ENCODE data around the gene PITPNM1. TPM values are rescaled to one million over a fixed set of nuclear protein-coding genes. Genes with fewer than 3 reads are reported as not detected.

Gene PITPNM1
- polyA plus RNA-seq, 1 donor (not counting 4 experiments of a cell fraction or from before 2014, with no cell fraction given), result 15.9 TPM

- dilution Hi-C loops (cut with MboI; ENCODE audit: extremely low pct_ligation_motif_present, low sequenced_read_pairs), result no loop called here
- TF ChIP-seq, protein P1, sequence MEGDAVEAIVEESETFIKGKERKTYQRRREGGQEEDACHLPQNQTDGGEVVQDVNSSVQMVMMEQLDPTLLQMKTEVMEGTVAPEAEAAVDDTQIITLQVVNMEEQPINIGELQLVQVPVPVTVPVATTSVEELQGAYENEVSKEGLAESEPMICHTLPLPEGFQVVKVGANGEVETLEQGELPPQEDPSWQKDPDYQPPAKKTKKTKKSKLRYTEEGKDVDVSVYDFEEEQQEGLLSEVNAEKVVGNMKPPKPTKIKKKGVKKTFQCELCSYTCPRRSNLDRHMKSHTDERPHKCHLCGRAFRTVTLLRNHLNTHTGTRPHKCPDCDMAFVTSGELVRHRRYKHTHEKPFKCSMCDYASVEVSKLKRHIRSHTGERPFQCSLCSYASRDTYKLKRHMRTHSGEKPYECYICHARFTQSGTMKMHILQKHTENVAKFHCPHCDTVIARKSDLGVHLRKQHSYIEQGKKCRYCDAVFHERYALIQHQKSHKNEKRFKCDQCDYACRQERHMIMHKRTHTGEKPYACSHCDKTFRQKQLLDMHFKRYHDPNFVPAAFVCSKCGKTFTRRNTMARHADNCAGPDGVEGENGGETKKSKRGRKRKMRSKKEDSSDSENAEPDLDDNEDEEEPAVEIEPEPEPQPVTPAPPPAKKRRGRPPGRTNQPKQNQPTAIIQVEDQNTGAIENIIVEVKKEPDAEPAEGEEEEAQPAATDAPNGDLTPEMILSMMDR (optimal IDR thresholded peaks at IDR 0.05 in 1 of 3, IDR thresholded peaks at IDR 0.05 in 1 of 3, conservative IDR thresholded peaks at IDR 0.05 in 1 of 3; ENCODE audit: extremely low read depth in 1 of 3, insufficient read depth in 2 of 3, low read length in 3 of 3), result no peak
- TF ChIP-seq EZH2 (IDR thresholded peaks at IDR 0.05; ENCODE audit: low read length), result no peak
- Histone ChIP-seq H3K27ac (ENCODE audit: control insufficient read depth, insufficient read depth, low read length) (peak overlapping the region; percentile 79), H3K9me1 (ENCODE audit: control insufficient read depth, extremely low read depth, insufficient read depth, low read length) (no peaks in the 10 kb centered on the region), H3K4me2 (ENCODE audit: control insufficient read depth, extremely low read depth, insufficient read depth, low read depth, low read length) (peak overlapping the region; percentile 60), H3K9ac (ENCODE audit: control insufficient read depth, extremely low read depth, insufficient read depth, low read length) (peak overlapping the region; percentile 58), H4K20me1 (ENCODE audit: control insufficient read depth, extremely low read depth, insufficient read depth, low read length) (no peaks in the 10 kb centered on the region), H3K9me3 (ENCODE audit: control insufficient read depth, low read depth, low read length) (no peaks in the 10 kb centered on the region), H3K4me3 (ENCODE audit: control insufficient read depth in 2 of 3, extremely low read depth in 1 of 3, insufficient read depth in 2 of 3, low read depth in 1 of 3, low read length in 3 of 3) (no peak overlapping the region), H2AFZ (ENCODE audit: control insufficient read depth, low read length) (peak overlapping the region; percentile 64), H3K79me2 (ENCODE audit: control insufficient read depth, insufficient read depth, low read length) (no peaks in the 10 kb centered on the region), H3K27me3 (ENCODE audit: control insufficient read depth, extremely low read depth, insufficient read depth, low read length) (no peaks in the 10 kb centered on the region), H3K4me1 (ENCODE audit: control insufficient read depth, extremely low read depth, insufficient read depth, low read length) (peaks cover 25% of the 10 kb centered on the region), H3K36me3 (ENCODE audit: control insufficient read depth in 2 of 2, extremely low read depth in 1 of 2, insufficient read depth in 2 of 2, low read length in 2 of 2) (peaks cover 0 to 5% of the 10 kb centered on the region in 2 experiments)
- no peak for DNase-seq (ENCODE audit: low read depth, low spot score)
- peak; percentile 26 for FAIRE-seq
Measured at GRCh38 chr11:67463680-67464410, 41.3 kb downstream of the PITPNM1 start.

DNA sequence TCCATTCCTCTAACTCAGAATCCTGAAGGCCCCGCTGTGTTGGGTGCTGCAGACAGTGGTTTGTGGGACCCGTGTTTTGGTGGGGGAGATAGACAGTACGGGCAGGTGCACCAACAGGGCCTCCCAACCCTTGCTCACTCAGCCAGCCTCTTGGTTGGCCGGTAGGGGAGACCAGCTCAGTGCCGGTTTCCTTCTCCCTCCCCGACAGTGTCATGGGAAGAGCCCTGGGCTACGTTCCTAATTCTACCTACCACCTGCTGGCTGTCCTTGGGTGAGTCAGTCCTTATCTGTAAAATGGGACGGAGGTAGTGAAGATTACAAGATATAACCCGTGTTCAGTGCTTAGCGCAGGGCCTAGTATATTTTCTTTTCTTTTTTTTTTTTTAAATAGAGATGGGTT is 42.0 kb downstream of the PITPNM1 start:
- H3K27ac ChIP-seq (ENCODE audit: control insufficient read depth, insufficient read depth, low read length), result no peak overlapping the region
- H3K4me1 ChIP-seq (ENCODE audit: control insufficient read depth, extremely low read depth, insufficient read depth, low read length), result peaks cover 25% of the 10 kb centered on the region
- H3K36me3 ChIP-seq (ENCODE audit: control insufficient read depth in 2 of 2, extremely low read depth in 1 of 2, insufficient read depth in 2 of 2, low read length in 2 of 2), result peaks cover 0 to 5% of the 10 kb centered on the region in 2 experiments
- TF ChIP-seq, protein P1 (optimal IDR thresholded peaks at IDR 0.05 in 1 of 3, IDR thresholded peaks at IDR 0.05 in 1 of 3, conservative IDR thresholded peaks at IDR 0.05 in 1 of 3; ENCODE audit: extremely low read depth in 1 of 3, insufficient read depth in 2 of 3, low read length in 3 of 3), result no peak
- TF ChIP-seq EZH2 (IDR thresholded peaks at IDR 0.05; ENCODE audit: low read length), result no peak
- no peak overlapping the region for H3K9ac ChIP-seq (ENCODE audit: control insufficient read depth, extremely low read depth, insufficient read depth, low read length)
- no peaks in the 10 kb centered on the region for H3K27me3 ChIP-seq (ENCODE audit: control insufficient read depth, extremely low read depth, insufficient read depth, low read length)
- dilution Hi-C loops (cut with MboI; ENCODE audit: extremely low pct_ligation_motif_present, low sequenced_read_pairs), result no loop called here
- H4K20me1 ChIP-seq (ENCODE audit: control insufficient read depth, extremely low read depth, insufficient read depth, low read length), result no peaks in the 10 kb centered on the region
- H2AFZ ChIP-seq (ENCODE audit: control insufficient read depth, low read length), result no peak overlapping the region
- FAIRE-seq (no peak), DNase-seq (ENCODE audit: low read depth, low spot score) (no peak)
- H3K9me1 ChIP-seq (ENCODE audit: control insufficient read depth, extremely low read depth, insufficient read depth, low read length), result no peaks in the 10 kb centered on the region
- no peaks in the 10 kb centered on the region for H3K9me3 ChIP-seq (ENCODE audit: control insufficient read depth, low read depth, low read length)
- H3K79me2 ChIP-seq (ENCODE audit: control insufficient read depth, insufficient read depth, low read length), result no peaks in the 10 kb centered on the region
- no peak overlapping the region for H3K4me2 ChIP-seq (ENCODE audit: control insufficient read depth, extremely low read depth, insufficient read depth, low read depth, low read length)
- no peak overlapping the region for H3K4me3 ChIP-seq (ENCODE audit: control insufficient read depth in 2 of 3, extremely low read depth in 1 of 3, insufficient read depth in 2 of 3, low read depth in 1 of 3, low read length in 3 of 3)
